Stimulated activated naive CD4-positive, alpha-beta T cell treated with Interleukin-2 at 50 U/mL for 16 hours (primary cell): ENCODE measurements around the gene HS3ST5.
"Not testable (repeated sequence)": the region's sequence is repeated elsewhere in the genome, so short reads cannot be mapped to it uniquely, and the experiment has no call there.

ENCODE experiments used
- DNase-seq: peaks from one replicate; lab custom pipeline; 2025; lab: John Stamatoyannopoulos, UW

HS3ST5 gene

GRCh38 chr6:114090626-114091025 is 252.2 kb downstream of the HS3ST5 start:
- DNase-seq, result no peak

DNA sequence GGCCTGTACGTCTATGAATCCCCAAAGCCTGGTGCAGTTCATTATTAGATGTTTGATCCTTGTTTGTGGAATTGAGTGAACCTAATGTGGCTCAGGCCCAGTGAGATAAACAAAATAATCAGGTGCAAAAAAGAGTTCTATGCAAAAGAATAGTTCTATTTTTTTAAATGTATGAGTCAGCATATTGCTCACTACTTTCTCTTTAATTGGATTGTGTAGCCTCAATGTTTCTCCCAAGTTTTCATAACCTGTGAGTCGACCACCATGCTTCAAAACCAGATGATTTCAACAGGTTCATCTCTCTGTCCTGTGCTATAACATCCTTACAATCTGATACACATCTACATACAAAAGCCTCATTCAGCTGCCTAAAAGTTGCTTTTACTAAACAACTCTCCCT is 255.3 kb downstream of the HS3ST5 start:
- no peak for DNase-seq

- DNase-seq, result no peak
Observed at GRCh38 chr6:114085211-114085610, 257.6 kb downstream of the HS3ST5 start.

DNA sequence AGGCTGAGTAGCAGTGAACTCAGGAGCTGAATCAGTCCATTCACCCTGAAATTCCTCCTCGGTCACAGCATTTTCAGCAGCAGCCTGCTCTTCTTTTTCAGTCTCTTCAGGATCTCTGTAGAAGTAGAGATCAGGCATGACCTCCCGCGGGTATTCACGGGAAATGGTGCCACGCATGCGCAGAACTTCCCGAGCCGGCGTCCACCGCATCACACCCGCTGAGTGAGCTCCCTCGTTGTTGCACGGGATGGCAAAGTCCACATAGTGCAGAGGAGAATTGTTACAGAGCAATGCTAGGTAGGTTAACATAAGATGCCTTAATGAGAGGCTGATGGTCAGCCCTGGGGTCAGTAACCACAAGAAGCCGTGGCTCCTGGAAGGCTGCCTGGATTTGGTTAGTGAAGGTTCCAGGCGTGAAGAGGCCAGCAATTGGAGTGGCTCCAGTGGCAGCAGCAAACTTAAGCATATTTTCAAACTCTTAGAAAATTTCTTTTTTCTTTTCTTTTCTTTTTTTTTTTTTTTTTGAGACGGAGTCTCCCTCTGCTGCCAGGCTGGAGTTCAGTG is 258.4 kb downstream of the HS3ST5 start:
- DNase-seq, result no peak

DNA sequence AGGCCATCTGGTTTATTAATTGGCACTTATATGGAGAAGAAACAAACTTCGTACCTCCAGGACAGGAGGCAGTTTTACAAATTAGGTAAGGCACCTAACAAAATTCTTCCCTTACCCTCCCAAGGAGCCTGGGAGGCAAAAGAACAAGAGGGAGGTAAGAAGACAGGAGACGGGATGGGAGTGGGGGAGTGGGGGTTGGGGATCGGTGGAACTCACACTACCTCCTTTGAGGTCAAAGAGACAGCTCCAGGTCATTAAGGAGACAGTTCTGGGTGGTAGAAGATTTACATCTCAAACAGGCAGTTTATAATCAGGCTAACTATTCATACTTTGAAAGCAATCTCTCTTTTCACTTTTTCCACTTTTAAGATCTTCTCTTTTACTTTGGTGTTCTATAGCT is 259.6 kb downstream of the HS3ST5 start:
- no peak for DNase-seq

DNA sequence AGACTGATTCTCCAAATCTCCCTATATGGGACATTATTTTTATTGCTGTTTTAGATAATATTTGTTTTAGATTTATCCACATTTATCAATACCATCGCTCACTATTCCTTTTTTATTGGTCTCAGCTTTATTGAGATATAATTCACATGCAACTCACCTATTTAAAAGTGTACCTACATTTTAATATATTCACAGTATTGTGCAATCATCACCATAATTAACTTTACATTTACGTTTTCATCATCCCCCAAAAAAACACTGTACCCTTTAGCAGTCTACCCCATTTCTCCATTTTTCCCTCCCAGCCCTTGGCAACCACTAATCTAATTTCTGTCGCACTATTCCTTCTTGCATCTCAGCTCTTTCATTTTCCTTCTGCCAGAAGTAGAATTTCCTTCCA is 261.1 kb downstream of the HS3ST5 start:
- no peak for DNase-seq

DNA sequence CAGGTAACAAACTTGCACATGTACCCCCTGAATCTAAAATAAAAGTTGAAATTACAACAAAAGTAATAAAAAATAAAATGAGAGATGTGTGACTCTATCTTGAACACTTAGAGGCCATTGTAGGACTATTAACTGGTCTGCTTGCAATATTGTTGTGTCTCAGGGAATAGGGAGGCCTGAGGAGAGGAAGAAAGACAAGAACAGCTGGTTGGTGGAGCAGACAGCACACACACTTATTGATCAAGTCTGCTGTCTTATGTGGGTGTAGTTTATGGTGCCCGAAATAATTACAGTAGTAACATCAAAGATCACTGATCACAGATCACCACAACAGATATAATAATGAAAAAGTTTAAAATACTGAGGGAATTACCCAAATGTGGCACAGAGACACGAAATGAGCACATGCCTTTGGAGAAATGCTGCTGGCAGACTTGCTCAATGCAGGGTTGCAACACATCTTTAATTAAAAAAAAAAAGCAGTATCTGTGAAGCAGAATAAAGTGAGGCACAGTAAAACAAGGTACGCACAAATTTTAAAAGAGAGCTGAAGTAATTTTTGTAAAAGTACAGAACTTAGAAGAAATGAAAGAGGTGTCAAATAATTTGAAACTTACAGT is 261.8 kb downstream of the HS3ST5 start:
- no peak for DNase-seq

- not testable (repeated sequence) for DNase-seq
Observed at GRCh38 chr6:114080410-114080809, 262.4 kb downstream of the HS3ST5 start.

- DNase-seq, result no peak
Observed at GRCh38 chr6:114075777-114076176, 267.0 kb downstream of the HS3ST5 start.

- no peak for DNase-seq
Observed at GRCh38 chr6:114075300-114075699, 267.5 kb downstream of the HS3ST5 start.

DNA sequence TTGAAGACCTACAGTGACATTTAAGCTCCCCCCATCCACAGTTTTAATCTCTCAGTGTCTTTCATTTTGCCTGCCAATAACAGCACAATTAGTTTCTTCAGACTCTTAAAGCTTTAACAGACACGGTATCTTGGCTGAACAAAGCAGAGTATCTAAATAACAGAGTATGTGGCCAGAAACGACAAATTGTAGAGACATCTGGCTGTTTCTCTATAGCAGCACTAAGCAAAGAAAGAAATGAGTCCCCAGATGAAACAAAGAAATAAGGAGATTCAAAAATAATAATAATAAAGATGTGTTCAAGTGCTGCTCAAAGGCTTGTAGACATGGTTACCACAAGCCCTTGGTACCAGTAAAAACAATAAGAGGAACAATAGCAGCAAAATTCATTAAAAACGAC is 274.1 kb downstream of the HS3ST5 start:
- no peak for DNase-seq

DNA sequence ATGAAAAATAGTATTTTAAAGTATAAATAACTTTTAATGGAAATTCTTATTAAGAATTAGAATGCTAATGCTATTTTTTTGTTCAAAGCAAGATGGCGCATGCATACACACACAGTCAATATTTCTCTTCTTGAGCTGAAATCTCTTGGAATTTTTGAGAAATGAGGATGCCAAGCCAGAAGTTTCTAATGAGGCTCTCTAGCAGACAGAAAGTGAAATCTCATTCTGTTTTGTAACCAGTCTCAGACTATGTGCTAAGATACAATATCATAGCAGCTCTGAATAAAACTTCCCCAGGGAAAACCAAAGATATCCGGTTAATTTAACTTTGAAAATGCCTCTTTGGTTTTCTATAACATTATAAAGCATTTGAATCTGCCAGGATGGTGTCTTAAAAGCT is 274.7 kb downstream of the HS3ST5 start:
- no peak for DNase-seq

DNA sequence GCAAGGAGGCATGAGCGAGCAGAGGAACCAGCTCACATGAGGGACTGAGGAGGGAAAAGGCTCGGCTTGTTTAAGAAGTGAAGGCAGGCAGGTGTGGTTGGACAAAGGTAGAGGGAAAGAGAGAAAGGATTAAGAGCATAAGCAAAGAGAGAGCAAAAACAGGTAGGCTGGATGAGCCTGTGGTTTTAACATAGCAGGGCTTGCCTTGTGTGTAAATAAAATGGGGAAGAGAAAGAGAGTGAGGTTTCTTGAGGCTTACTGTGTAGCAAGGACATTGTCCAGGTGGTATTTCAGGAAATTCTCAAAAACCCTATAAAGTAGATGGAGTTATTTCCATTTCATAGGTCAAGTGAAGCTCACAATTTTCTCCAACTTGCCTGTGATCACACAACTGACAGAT is 278.0 kb downstream of the HS3ST5 start:
- no peak for DNase-seq

DNA sequence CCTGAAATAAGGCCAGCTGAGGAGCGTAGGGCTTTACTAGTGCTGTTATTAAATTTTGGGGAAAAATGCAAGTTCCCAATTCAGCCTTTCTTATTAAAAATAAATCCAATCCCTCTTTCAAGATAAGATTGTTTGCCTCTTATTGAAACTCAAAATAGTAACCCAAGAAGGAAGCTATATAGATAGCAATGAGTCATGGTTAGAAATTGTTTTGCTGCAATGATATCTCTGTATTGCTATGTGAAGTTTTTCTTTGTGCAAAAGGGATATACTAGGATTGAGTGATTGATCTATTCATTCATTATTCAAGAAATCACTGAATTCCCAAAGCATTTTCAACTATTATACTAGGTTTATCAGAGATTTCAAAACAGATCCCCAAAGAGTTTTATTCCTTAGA is 278.9 kb downstream of the HS3ST5 start:
- DNase-seq, result no peak

DNA sequence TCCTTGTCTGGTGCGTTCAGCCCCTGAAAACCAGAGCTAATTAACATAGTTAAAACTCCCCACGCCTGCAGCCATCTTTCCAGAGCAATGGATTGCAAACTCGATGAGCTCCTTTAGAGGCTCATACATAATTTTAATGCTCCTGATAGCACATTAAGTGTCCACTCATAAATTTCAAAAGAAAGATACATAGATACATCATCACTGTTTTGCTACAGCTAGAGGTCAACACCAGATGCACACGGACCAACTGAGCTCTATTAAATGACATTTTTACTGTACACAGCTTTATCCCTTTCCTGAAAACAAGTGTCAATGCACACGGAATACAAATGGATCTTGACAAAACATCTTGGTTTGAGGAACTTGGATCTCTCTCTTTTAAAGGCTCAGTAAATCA is 280.6 kb downstream of the HS3ST5 start:
- DNase-seq, result no peak

GRCh38 chr6:114061741-114062140 is 281.1 kb downstream of the HS3ST5 start:
- no peak for DNase-seq

GRCh38 chr6:114061116-114061515 is 281.7 kb downstream of the HS3ST5 start:
- no peak for DNase-seq

- no peak for DNase-seq
Observed at GRCh38 chr6:114058435-114058834, 284.4 kb downstream of the HS3ST5 start.

DNA sequence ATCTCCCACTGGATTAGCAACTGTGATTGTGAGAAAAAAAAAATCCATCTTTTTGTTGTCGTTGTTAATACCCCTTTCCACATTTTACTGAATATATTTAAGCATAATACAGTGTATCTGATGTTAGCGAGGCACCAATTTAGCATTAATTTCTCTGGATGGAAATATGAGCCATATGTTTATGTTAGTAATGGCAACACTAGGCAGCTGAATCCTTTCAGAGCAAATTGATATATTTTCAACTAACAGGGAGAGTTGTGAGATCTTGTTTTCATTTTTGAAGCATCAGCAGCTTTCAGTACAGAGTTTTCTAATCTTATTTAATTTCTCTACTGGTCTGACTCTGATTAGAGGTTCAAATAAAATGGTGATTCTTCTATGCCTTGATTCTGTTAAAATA is 287.1 kb downstream of the HS3ST5 start:
- DNase-seq, result no peak

GRCh38 chr6:114055349-114055748 is 287.5 kb downstream of the HS3ST5 start:
- DNase-seq, result no peak

DNA sequence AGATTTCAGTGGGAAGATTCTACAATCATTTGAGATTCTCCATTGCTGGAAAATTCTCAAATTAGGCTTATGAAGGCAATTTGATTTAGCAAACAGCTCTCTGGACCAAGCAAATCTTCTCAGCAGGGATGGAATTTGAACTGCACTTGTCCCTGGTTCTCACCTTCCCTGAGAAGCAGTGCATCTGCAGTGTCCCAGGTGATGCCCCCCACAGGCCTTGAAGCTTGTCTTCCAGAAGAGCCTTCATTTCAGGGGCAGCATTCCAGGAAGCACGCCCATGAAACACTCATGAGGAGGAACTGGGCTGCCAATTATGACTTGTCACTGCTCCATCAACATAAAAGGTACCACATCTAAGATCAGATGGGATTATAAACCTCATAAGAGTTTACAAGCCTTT is 289.0 kb downstream of the HS3ST5 start:
- DNase-seq, result no peak

- no peak for DNase-seq
Observed at GRCh38 chr6:114052141-114052540, 290.7 kb downstream of the HS3ST5 start.

DNA sequence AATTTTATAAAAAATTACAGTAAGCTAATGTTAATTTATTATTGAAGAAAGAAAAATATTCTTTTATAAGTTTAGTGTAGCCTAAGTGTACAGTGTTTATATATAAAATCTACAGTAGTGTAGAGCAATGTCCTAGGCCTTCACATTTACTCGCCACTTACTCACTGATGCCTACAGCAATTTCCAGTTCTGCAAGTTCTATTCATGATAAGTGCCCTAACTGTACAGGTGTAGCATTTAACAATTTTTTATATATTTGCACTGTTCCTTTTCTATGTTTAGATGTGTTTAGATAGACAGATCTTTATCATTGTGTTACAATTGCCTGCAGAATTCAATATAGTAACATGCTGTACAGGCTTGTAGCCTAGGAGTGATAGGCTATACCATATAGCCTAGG is 291.8 kb downstream of the HS3ST5 start:
- no peak for DNase-seq

DNA sequence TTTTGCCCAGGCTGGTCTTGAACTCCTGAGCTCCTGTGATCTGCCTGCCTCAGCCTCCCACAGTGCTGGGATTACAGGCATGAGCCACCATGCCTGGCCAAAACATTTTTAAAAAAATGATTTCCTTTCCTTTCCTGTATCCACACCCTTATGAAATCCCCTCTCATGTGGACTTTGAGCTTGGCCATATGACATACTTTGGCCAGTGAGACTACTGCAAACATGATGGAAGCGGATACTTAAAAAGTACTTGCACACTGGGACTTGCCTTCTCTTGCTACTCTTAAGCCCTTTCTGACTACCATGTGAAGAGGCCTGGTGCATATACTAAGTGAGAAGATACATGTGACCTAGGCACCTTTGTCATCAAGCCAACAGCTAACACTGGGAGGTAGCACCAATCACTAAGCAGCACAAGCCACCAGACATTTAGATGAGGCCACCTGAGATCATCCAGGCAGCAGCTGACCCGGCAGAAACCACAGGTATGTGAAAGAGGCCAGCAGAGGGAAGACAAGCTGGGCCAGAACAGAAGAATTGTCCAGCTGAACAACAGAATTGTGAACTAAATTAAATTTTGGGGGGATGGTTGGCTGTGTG is 293.4 kb downstream of the HS3ST5 start:
- DNase-seq, result no peak
